ENCODE results near the gene IGSF11.
"Not testable (repeated sequence)": the region's sequence is repeated elsewhere in the genome, so short reads cannot be mapped to it uniquely, and the experiment has no call there.

Gene IGSF11

GRCh38 chr3:118977671-118978392, 56.8 kb downstream of the IGSF11 start:
- Histone ChIP-seq H3K4me1 (ENCODE audit: control insufficient read depth, low read depth, low read length) (no peaks in the 10 kb centered on the region), H3K4ac (ENCODE audit: low read depth, low read length) (no peak overlapping the region), H3K23ac (ENCODE audit: low read length) (no peak overlapping the region), H3K79me1 (ENCODE audit: low read length) (no peaks in the 10 kb centered on the region), H2BK15ac (replicated peaks; ENCODE audit: low read depth) (no peak overlapping the region), H3K4me3 (ENCODE audit: low read length) (no peak overlapping the region), H3K9ac (ENCODE audit: low read length) (no peak overlapping the region), H4K8ac (ENCODE audit: low read depth, low read length) (no peak overlapping the region), H4K5ac (ENCODE audit: low read length) (no peak overlapping the region), H3K27me3 (ENCODE audit: insufficient read depth, low read length, poor library complexity) (no peaks in the 10 kb centered on the region), H2BK120ac (ENCODE audit: low read depth, low read length) (no peak overlapping the region), H3K4me2 (ENCODE audit: low read length) (no peak overlapping the region), H3K18ac (ENCODE audit: low read length) (no peak overlapping the region), H2BK5ac (ENCODE audit: low read length) (no peak overlapping the region), H3K36me3 (ENCODE audit: control insufficient read depth, insufficient read depth, low read length) (no peaks in the 10 kb centered on the region), H2AK5ac (ENCODE audit: low read length) (no peak overlapping the region), H3K56ac (ENCODE audit: low read length) (no peak overlapping the region), H3K27ac (ENCODE audit: low read depth, low read length) (no peak overlapping the region), H3K79me2 (ENCODE audit: control insufficient read depth, insufficient read depth, low read length) (no peaks in the 10 kb centered on the region)
- no peak for DNase-seq
- WGBS (ENCODE audit: extremely low coverage, insufficient coverage, low lambda C conversion rate): no CpG with 5 or more reads among the region's 8 CpGs

- Histone ChIP-seq H2BK5ac (ENCODE audit: low read length) (no peak overlapping the region), H3K36me3 (ENCODE audit: control insufficient read depth, insufficient read depth, low read length) (no peaks in the 10 kb centered on the region), H3K27ac (ENCODE audit: low read depth, low read length) (no peak overlapping the region), H3K4me3 (ENCODE audit: low read length) (no peak overlapping the region), H3K4ac (ENCODE audit: low read depth, low read length) (no peak overlapping the region), H3K18ac (ENCODE audit: low read length) (no peak overlapping the region), H3K56ac (ENCODE audit: low read length) (no peak overlapping the region), H3K79me2 (ENCODE audit: control insufficient read depth, insufficient read depth, low read length) (no peaks in the 10 kb centered on the region), H4K5ac (ENCODE audit: low read length) (no peak overlapping the region), H3K9ac (ENCODE audit: low read length) (no peak overlapping the region), H2AK5ac (ENCODE audit: low read length) (no peak overlapping the region), H2BK120ac (ENCODE audit: low read depth, low read length) (no peak overlapping the region), H3K23ac (ENCODE audit: low read length) (no peak overlapping the region), H3K27me3 (ENCODE audit: insufficient read depth, low read length, poor library complexity) (no peaks in the 10 kb centered on the region), H4K8ac (ENCODE audit: low read depth, low read length) (no peak overlapping the region), H2BK15ac (replicated peaks; ENCODE audit: low read depth) (no peak overlapping the region), H3K4me1 (ENCODE audit: control insufficient read depth, low read depth, low read length) (no peaks in the 10 kb centered on the region), H3K79me1 (ENCODE audit: low read length) (no peaks in the 10 kb centered on the region), H3K4me2 (ENCODE audit: low read length) (no peak overlapping the region)
- DNase-seq: no peak
Observed at GRCh38 chr3:118977118-118977517, 57.5 kb downstream of the IGSF11 start.

GRCh38 chr3:118975476-118975875, 59.2 kb downstream of the IGSF11 start:
- H2BK5ac ChIP-seq (ENCODE audit: low read length); H3K56ac ChIP-seq (ENCODE audit: low read length); H3K4ac ChIP-seq (ENCODE audit: low read depth, low read length); H4K8ac ChIP-seq (ENCODE audit: low read depth, low read length); H2AK5ac ChIP-seq (ENCODE audit: low read length); H3K18ac ChIP-seq (ENCODE audit: low read length); H3K4me3 ChIP-seq (ENCODE audit: low read length); H3K79me2 ChIP-seq (ENCODE audit: control insufficient read depth, insufficient read depth, low read length); H3K23ac ChIP-seq (ENCODE audit: low read length); H3K36me3 ChIP-seq (ENCODE audit: control insufficient read depth, insufficient read depth, low read length); H4K5ac ChIP-seq (ENCODE audit: low read length); H2BK15ac ChIP-seq (replicated peaks; ENCODE audit: low read depth); H2BK120ac ChIP-seq (ENCODE audit: low read depth, low read length); H3K79me1 ChIP-seq (ENCODE audit: low read length); H3K4me1 ChIP-seq (ENCODE audit: control insufficient read depth, low read depth, low read length); H3K9ac ChIP-seq (ENCODE audit: low read length); DNase-seq; H3K4me2 ChIP-seq (ENCODE audit: low read length); H3K27ac ChIP-seq (ENCODE audit: low read depth, low read length); H3K27me3 ChIP-seq (ENCODE audit: insufficient read depth, low read length, poor library complexity): not testable (repeated sequence)
- no CpG with 5 or more reads among the region's 1 CpG for WGBS (ENCODE audit: extremely low coverage, insufficient coverage, low lambda C conversion rate)

GRCh38 chr3:118974356-118975097, 60.1 kb downstream of the IGSF11 start:
- H3K36me3 ChIP-seq (ENCODE audit: control insufficient read depth, insufficient read depth, low read length): no peaks in the 10 kb centered on the region
- no peak overlapping the region for H3K4me2 ChIP-seq (ENCODE audit: low read length)

GRCh38 chr3:118973050-118973449, 61.6 kb downstream of the IGSF11 start:
- H4K5ac ChIP-seq (ENCODE audit: low read length): no peak overlapping the region
- H3K4me3 ChIP-seq (ENCODE audit: low read length): no peak overlapping the region
- DNase-seq: no peak

More at GRCh38 chr3:118974356-118975097, 60.1 kb downstream of the IGSF11 start:
- H4K8ac ChIP-seq (ENCODE audit: low read depth, low read length): no peak overlapping the region
- H2BK120ac ChIP-seq (ENCODE audit: low read depth, low read length): no peak overlapping the region
- H2AK5ac ChIP-seq (ENCODE audit: low read length): no peak overlapping the region
- no peak overlapping the region for H3K4ac ChIP-seq (ENCODE audit: low read depth, low read length)
- no peak overlapping the region for H2BK5ac ChIP-seq (ENCODE audit: low read length)
- H3K9ac ChIP-seq (ENCODE audit: low read length): no peak overlapping the region
- H3K4me3 ChIP-seq (ENCODE audit: low read length): no peak overlapping the region
- H3K56ac ChIP-seq (ENCODE audit: low read length): no peak overlapping the region
- no peaks in the 10 kb centered on the region for H3K79me1 ChIP-seq (ENCODE audit: low read length)
- H3K27me3 ChIP-seq (ENCODE audit: insufficient read depth, low read length, poor library complexity): no peaks in the 10 kb centered on the region
- no peaks in the 10 kb centered on the region for H3K79me2 ChIP-seq (ENCODE audit: control insufficient read depth, insufficient read depth, low read length)
- no peak overlapping the region for H3K27ac ChIP-seq (ENCODE audit: low read depth, low read length)
- WGBS (ENCODE audit: extremely low coverage, insufficient coverage, low lambda C conversion rate): 100% methylated on average over 1 of the region's 6 CpGs
- H3K23ac ChIP-seq (ENCODE audit: low read length): no peak overlapping the region
- H3K4me1 ChIP-seq (ENCODE audit: control insufficient read depth, low read depth, low read length): no peaks in the 10 kb centered on the region
- no peak overlapping the region for H2BK15ac ChIP-seq (replicated peaks; ENCODE audit: low read depth)
- no peak overlapping the region for H3K18ac ChIP-seq (ENCODE audit: low read length)
- H4K5ac ChIP-seq (ENCODE audit: low read length): no peak overlapping the region
- peak; percentile 86 for DNase-seq

More at GRCh38 chr3:118973050-118973449, 61.6 kb downstream of the IGSF11 start:
- Histone ChIP-seq H3K4me1 (ENCODE audit: control insufficient read depth, low read depth, low read length) (no peaks in the 10 kb centered on the region), H3K18ac (ENCODE audit: low read length) (no peak overlapping the region), H3K27me3 (ENCODE audit: insufficient read depth, low read length, poor library complexity) (no peaks in the 10 kb centered on the region), H2AK5ac (ENCODE audit: low read length) (no peak overlapping the region), H3K79me1 (ENCODE audit: low read length) (no peaks in the 10 kb centered on the region), H3K9ac (ENCODE audit: low read length) (no peak overlapping the region), H3K27ac (ENCODE audit: low read depth, low read length) (no peak overlapping the region), H3K56ac (ENCODE audit: low read length) (no peak overlapping the region), H3K4ac (ENCODE audit: low read depth, low read length) (no peak overlapping the region), H3K23ac (ENCODE audit: low read length) (no peak overlapping the region), H3K36me3 (ENCODE audit: control insufficient read depth, insufficient read depth, low read length) (no peaks in the 10 kb centered on the region), H2BK5ac (ENCODE audit: low read length) (no peak overlapping the region), H2BK120ac (ENCODE audit: low read depth, low read length) (no peak overlapping the region), H2BK15ac (replicated peaks; ENCODE audit: low read depth) (no peak overlapping the region), H4K8ac (ENCODE audit: low read depth, low read length) (no peak overlapping the region), H3K79me2 (ENCODE audit: control insufficient read depth, insufficient read depth, low read length) (no peaks in the 10 kb centered on the region), H3K4me2 (ENCODE audit: low read length) (no peak overlapping the region)
- WGBS (ENCODE audit: extremely low coverage, insufficient coverage, low lambda C conversion rate): no CpG with 5 or more reads among the region's 3 CpGs

Data from mesendoderm (in vitro differentiated cells).